Caki2 (cell line): ENCODE results near the gene SUCO. TPM values are rescaled to one million over a fixed set of nuclear protein-coding genes. Genes with fewer than 3 reads are reported as not detected.

ENCODE experiments used
- DNase-seq: peaks from one replicate; pipeline ENCODE4 v3.0.0-alpha.2; 2015; ENCODE audit warnings: low read depth
- in situ Hi-C: cut with HindIII; loops from 2 replicates; pipeline ENCODE4 v1.10.0; 2016; ENCODE audit warnings: low sequenced_read_pairs, low pct_unique_long_range_greater_than_20kb, mixed read lengths
- total RNA-seq: library from RNA; depleted of rRNA; stranded (reverse); fragments of >200 nt; shearing (Covaris generic); gene quantifications from 2 replicates; pipeline ENCODE4 v1.2.3, GENCODE V29; 2014; ENCODE audit warnings: low replicate concordance; rRNA removed

SUCO gene
- total RNA-seq, 1 experiment from 2014 or later, result 8.9 TPM

GRCh38 chr1:172654535-172654934, 121.6 kb downstream of the SUCO start:
- peak; percentile 40 for DNase-seq
- in situ Hi-C loops, result no loop called here

- in situ Hi-C loops, result no loop called here
- no peak for DNase-seq
These were observed 123.6 kb downstream of the SUCO start for GRCh38 chr1:172656576-172656975.

- in situ Hi-C loops, result no loop called here
- DNase-seq, result no peak
These were observed 124.6 kb downstream of the SUCO start for GRCh38 chr1:172657586-172657985.

GRCh38 chr1:172658871-172659453, 126.0 kb downstream of the SUCO start, which contains the start of gene FASLG:
Gene FASLG (plus strand): TSS chr1:172659103. CDS start chr1:172659202, 99 bp downstream.
- in situ Hi-C loops, result no loop called here
- DNase-seq, result no peak

- DNase-seq, result no peak
- in situ Hi-C loops, result no loop called here
These were observed 128.2 kb downstream of the SUCO start for GRCh38 chr1:172661107-172661506.

Other genes with a start within 250 kb of the SUCO start
- not detected in 2 replicates for gene C1orf105, start 112.5 kb upstream of the SUCO start, total RNA-seq
- gene PIGC, start 89.1 kb upstream of the SUCO start, total RNA-seq, result 27.1 and 33.3 TPM in 2 replicates
- not detected in 2 replicates for gene FASLG, start 126.0 kb downstream of the SUCO start, total RNA-seq